ENCODE measurements around the gene KRTAP5-6.
"Not testable (repeated sequence)": the region's sequence is repeated elsewhere in the genome, so short reads cannot be mapped to it uniquely, and the experiment has no call there.

KRTAP5-6 gene

DNA sequence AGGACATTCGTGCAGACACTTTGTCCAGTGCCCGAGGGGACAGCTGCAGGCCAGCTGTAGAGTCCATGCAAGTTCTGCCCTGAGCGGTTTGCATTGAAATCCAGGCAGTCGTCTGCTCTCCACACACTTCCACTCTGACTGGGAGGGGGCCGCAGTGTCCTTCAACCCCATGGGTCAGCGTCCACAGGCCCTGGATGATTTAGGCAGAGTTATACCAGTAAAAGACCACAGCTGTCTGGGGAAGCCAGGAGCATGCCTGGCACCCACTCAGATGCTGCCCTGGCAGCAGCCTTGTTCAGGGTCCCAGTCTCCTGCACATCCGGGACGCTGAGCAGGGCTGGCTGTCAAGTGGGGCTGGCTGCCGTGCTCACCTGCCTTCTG, 40.9 kb upstream of the KRTAP5-6 start:
- TF ChIP-seq, protein P1, sequence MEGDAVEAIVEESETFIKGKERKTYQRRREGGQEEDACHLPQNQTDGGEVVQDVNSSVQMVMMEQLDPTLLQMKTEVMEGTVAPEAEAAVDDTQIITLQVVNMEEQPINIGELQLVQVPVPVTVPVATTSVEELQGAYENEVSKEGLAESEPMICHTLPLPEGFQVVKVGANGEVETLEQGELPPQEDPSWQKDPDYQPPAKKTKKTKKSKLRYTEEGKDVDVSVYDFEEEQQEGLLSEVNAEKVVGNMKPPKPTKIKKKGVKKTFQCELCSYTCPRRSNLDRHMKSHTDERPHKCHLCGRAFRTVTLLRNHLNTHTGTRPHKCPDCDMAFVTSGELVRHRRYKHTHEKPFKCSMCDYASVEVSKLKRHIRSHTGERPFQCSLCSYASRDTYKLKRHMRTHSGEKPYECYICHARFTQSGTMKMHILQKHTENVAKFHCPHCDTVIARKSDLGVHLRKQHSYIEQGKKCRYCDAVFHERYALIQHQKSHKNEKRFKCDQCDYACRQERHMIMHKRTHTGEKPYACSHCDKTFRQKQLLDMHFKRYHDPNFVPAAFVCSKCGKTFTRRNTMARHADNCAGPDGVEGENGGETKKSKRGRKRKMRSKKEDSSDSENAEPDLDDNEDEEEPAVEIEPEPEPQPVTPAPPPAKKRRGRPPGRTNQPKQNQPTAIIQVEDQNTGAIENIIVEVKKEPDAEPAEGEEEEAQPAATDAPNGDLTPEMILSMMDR (IDR thresholded peaks at IDR 0.05), result no peak
- TF ChIP-seq ZFX (IDR thresholded peaks at IDR 0.05; ENCODE audit: borderline replicate concordance), result no peak
- no peak overlapping the region for H3K27ac ChIP-seq

GRCh38 chr11:1656670-1657069, 40.3 kb upstream of the KRTAP5-6 start:
- H3K27ac ChIP-seq, result no peak overlapping the region
- TF ChIP-seq, protein P1 (IDR thresholded peaks at IDR 0.05), result no peak
- no peak for TF ChIP-seq ZFX (IDR thresholded peaks at IDR 0.05; ENCODE audit: borderline replicate concordance)

- no peak for TF ChIP-seq ZFX (IDR thresholded peaks at IDR 0.05; ENCODE audit: borderline replicate concordance)
- TF ChIP-seq, protein P1 (IDR thresholded peaks at IDR 0.05), result no peak
- H3K27ac ChIP-seq, result no peak overlapping the region
Observed at GRCh38 chr11:1659506-1659905, 37.5 kb upstream of the KRTAP5-6 start.

DNA sequence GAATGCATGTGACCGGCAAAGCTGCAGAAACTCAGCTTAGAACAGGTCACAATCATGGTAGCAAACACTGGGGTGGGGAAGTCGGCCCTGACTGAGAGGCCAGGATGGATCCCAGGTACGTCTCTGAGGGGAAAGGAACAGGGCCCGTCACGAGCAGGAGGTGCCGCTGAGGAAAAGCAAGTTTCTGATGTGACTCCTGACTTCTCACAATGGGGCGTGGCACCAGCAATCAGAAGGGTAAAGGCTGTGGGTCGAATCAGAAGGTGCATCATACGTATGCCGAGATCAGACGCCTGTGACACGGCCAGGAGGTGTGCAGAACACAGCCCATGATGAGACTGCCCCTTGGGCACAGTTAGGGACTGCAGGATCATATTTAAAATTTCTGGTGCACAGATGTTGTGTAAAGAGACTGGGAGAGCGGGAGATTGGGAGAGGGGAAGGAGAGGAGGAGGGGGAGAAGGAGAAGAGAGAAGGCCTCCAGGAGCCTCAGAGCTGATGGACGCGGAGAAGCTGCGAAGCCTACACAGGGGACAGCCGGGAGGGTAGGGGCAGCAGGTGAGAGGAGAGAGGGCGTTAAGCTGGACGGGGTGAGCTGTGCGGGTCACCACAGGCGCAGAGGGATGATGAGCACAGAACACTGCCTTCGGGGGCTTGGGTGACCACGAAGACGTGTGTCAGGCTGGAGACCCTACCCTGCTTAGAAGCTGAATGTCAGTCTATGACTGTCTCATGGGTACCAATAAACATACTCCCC, 36.7 kb upstream of the KRTAP5-6 start:
- TF ChIP-seq, protein P1 (IDR thresholded peaks at IDR 0.05), result no peak
- no peak for TF ChIP-seq ZFX (IDR thresholded peaks at IDR 0.05; ENCODE audit: borderline replicate concordance)
- no peak overlapping the region for H3K27ac ChIP-seq

DNA sequence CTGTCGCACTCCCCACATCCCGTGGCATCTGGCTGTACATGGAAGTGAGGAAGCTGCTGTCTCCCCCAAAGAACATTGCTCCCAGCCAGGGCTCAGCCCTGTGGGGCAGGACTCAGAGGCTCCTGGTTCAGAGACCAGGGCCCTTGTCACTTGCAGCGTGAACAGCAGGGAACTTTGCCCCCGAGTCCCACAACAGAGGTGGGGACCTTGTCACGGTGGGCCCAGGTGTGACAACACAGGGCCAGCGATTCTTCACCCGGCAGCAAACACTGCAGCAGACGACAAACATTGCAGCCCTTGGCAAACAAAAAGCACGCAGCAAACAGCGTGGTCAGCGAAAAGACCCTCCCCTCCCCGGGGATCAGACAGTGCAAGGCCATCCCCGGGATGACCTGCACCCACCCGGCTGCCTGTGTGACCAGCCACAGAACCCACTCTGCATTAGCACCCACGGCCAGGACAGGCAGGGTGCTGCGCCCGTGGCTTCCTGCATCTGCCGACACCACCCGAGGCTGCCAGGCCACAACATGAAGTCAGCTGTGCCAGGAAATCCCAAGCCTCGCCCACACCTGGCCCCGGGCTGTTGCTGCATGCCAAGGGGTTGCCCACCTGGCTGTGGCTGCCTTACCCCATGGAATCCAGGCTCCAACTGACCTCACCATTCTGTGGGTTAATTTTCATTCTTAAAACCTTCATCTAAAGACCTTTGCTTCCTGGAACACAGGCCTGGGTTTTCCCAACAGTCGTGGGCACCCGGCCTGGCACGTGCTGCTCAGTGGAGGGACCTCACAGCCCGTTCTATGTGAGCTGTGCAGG, 35.3 kb upstream of the KRTAP5-6 start:
- not testable (repeated sequence) for H3K27ac ChIP-seq

- not testable (repeated sequence) for H3K27ac ChIP-seq
Observed at GRCh38 chr11:1662699-1663283, 34.2 kb upstream of the KRTAP5-6 start.

DNA sequence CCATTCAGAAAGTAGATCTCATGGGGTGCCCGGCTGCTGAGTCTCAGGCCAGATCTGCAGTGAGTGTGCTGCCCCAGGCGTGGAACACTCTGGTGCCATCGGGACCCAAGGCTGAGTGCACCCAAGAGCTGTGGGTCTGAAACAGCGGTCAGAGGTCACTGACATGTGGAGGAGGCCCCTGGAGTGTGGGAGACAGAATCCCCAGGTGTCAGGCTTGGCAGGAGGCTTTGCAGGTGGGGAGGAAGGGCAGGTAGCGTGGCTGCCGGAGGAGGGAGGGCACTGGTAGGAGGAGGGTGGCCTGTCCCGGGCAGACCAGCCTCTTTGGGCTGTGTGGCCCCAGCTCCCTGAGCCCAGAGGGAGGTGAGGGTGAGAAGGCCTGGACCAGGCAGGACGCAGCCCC, 31.7 kb upstream of the KRTAP5-6 start:
- no peak for TF ChIP-seq ZFX (IDR thresholded peaks at IDR 0.05; ENCODE audit: borderline replicate concordance)
- TF ChIP-seq, protein P1 (IDR thresholded peaks at IDR 0.05), result no peak
- no peak overlapping the region for H3K27ac ChIP-seq

All from 22Rv1 (cell line).